ENCODE results near the gene TMTC2. TPM values are rescaled to one million over a fixed set of nuclear protein-coding genes. Genes with fewer than 3 reads are reported as not detected.

TMTC2 gene
- total and polyA plus RNA-seq, 10 of the 15 experiments (the other 5 are each of a cell fraction or from before 2014, with no cell fraction given): 0.14 to 9.7 (median 1.2) TPM

DNA sequence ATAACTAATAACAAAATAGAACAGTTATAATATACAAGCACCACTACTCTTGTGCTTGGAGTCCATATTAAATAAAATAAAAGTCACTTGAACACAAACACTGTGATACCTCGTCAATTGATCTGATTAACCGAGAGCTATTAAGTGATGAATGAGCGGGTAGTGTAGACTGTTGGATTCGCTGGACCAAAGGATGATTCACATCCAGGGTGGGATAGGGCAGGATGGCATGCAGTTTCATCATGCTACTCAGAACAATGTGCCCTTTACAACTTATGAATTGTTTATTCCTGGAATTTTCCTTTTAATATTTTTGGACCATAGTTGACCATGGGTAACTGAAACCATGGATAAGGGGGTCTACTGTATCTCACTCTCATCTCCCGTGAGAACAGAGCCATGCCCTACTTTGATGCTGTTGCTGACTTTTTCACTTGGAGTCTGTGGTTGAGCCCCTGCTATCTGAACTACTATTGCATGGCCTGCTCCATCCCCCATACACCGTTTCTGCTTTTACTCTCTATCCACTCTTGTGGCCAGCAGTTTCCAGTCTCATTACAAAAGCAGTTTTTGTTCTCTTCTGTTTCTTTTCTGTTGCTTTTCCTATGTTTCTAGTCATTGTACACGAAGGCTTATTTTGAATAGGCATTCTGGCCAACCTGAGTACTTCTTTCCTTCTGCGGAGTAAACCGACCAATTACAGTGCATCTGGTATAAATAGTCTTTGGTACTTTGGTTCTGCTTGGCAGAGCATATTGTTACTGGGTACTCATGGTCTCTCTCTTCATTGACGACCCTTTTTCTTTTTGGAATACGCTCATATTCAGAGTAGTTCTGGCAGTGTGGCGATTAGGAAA is 12.2 kb downstream of the TMTC2 start (continued):
- no peak for TF ChIP-seq EP300 (IDR thresholded peaks at IDR 0.05; ENCODE audit: borderline replicate concordance in 1 of 2, control insufficient read depth in 1 of 2, low read depth in 2 of 2, low read length in 2 of 2)

DNA sequence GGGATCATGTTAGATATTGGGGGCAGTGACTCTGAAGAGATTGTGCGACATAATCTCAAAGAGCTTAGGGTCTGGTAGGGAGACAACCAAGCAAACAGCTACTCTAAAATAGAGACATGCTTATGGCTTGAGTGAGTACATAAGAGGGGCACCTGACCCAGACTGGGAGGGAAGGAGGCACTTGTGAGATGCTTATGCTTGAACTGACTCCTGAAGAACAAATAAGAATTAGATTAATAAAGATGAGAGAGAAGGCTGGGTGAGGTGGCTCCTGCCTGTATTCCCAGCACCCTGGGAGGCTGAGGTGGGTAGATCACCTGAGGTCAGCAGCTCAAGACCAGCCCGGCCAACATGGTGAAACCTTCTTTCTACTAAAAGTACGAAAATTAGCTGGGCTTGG is 19.1 kb downstream of the TMTC2 start:
- SMC1A ChIA-PET (ENCODE audit: uncharacterized antibody, unreplicated experiment): interaction anchor here (1.2 kb wide), 1 partner anchor 20 kb away, joined by 3 read pairs; no protein-coding TSS in a partner anchor
- Histone ChIP-seq H3K27ac (ENCODE audit: control insufficient read depth, insufficient read depth) (no peak overlapping the region), H3K36me3 (ENCODE audit: control insufficient read depth in 2 of 2, insufficient read depth in 2 of 2, low read length in 1 of 2) (no peaks in the 10 kb centered on the region; a peak in 1 of 4 replicates), H4K20me1 (ENCODE audit: control insufficient read depth, insufficient read depth) (no peaks in the 10 kb centered on the region), H3K27me3 (replicated peaks in 1 of 2; ENCODE audit: control insufficient read depth in 2 of 2, insufficient read depth in 2 of 2, low read length in 1 of 2) (no peaks in the 10 kb centered on the region), H3K9me3 (replicated peaks; ENCODE audit: control insufficient read depth, insufficient read depth, low read length) (no peaks in the 10 kb centered on the region; the same call in 2 of the 3 replicates), H3K4me2 (ENCODE audit: control insufficient read depth, insufficient read depth) (no peak overlapping the region), H3K79me2 (ENCODE audit: control insufficient read depth, insufficient read depth, low read length) (no peaks in the 10 kb centered on the region), H3K4me1 (ENCODE audit: control insufficient read depth, insufficient read depth, low read length) (no peaks in the 10 kb centered on the region; the same call in 1 of the 2 replicates), H3K4me3 (no peak overlapping the region), H3K9ac (ENCODE audit: control insufficient read depth, insufficient read depth, low read length) (no peak overlapping the region), H2AFZ (ENCODE audit: control insufficient read depth, low read depth, low read length) (no peak overlapping the region)
- DNase-seq (ENCODE audit: low read depth, low spot score) (no peak), ATAC-seq (no peak), FAIRE-seq (no peak)
- no TSS peak for BruUV-seq (replicated peaks)
- POLR2A ChIA-PET: no interaction called here
- in situ Hi-C loops (cut with MboI) (no loop called here), intact Hi-C loops (cut with micrococcal nuclease; ENCODE audit: unreplicated experiment) (no loop called here)
- CTCF ChIA-PET: interaction anchor here (1.0 to 2.7 kb wide), 4 partner anchors 8 to 20 kb away, joined by 3 to 9 read pairs (median 4); partner anchors contain the start of gene TMTC2
- no peak for TF ChIP-seq SMC3 (IDR thresholded peaks at IDR 0.05; ENCODE audit: borderline replicate concordance, low read length)
- 49% methylated on average over 3 of the region's 3 CpGs for WGBS (ENCODE audit: insufficient coverage, insufficient replicate concordance, low lambda C conversion rate, missing lambda C conversion rate)
- RAD21 ChIA-PET (ENCODE audit: unreplicated experiment): interaction anchor here (0.8 to 1.2 kb wide), 2 partner anchors 16 to 19 kb away, joined by 3 read pairs; partner anchors contain the start of gene TMTC2

All from GM12878 (cell line).